GM19193 (cell line): Measurements from ENCODE around the gene KCNT1.

Experiments
- POLR2A ChIP-seq: IDR thresholded peaks from 4 replicates; pipeline ENCODE4 v1.6.1; 2011; ENCODE audit not compliant: insufficient read depth, insufficient read length; ENCODE audit errors: extremely low read depth

The KCNT1 gene

GRCh38 chr9:135724186-135724787 is 22.3 kb downstream of the KCNT1 start:
- no peak for TF ChIP-seq POLR2A

- no peak for TF ChIP-seq POLR2A
These were observed 24.3 kb downstream of the KCNT1 start for GRCh38 chr9:135726138-135726853.

- no peak for TF ChIP-seq POLR2A
These were observed 25.4 kb downstream of the KCNT1 start for GRCh38 chr9:135727257-135727875.

GRCh38 chr9:135728436-135729110 is 26.6 kb downstream of the KCNT1 start:
- TF ChIP-seq POLR2A = no peak

- no peak for TF ChIP-seq POLR2A
These were observed 27.5 kb downstream of the KCNT1 start for GRCh38 chr9:135729480-135729879.

GRCh38 chr9:135731454-135731853 is 29.5 kb downstream of the KCNT1 start:
- TF ChIP-seq POLR2A = no peak

- no peak for TF ChIP-seq POLR2A
These were observed 30.7 kb downstream of the KCNT1 start for GRCh38 chr9:135732569-135733257.

- TF ChIP-seq POLR2A = no peak
These were observed 32.7 kb downstream of the KCNT1 start for GRCh38 chr9:135734616-135735144.

- no peak for TF ChIP-seq POLR2A
These were observed 34.4 kb downstream of the KCNT1 start for GRCh38 chr9:135736272-135736978.

- no peak for TF ChIP-seq POLR2A
These were observed 35.2 kb downstream of the KCNT1 start for GRCh38 chr9:135736979-135737839.

- no peak for TF ChIP-seq POLR2A
These were observed 36.0 kb downstream of the KCNT1 start for GRCh38 chr9:135737840-135738521.
